GM21367 (cell line): ENCODE results near the gene RO60.

Experiments
- ATAC-seq: cut with Tn5 transposase; IDR thresholded peaks from one replicate; pipeline ENCODE4 v1.9.1; 2021; ENCODE audit not compliant: unreplicated experiment

Gene RO60

GRCh38 chr1:193060406-193060805 lies 994 bp downstream of the RO60 start:
- no peak for ATAC-seq

GRCh38 chr1:193060938-193061337 lies 1.5 kb downstream of the RO60 start:
- ATAC-seq: no peak

GRCh38 chr1:193062698-193063463 lies 3.5 kb downstream of the RO60 start:
- ATAC-seq: no peak

GRCh38 chr1:193065954-193066353 lies 6.5 kb downstream of the RO60 start:
- ATAC-seq: no peak

GRCh38 chr1:193066606-193067005 lies 7.2 kb downstream of the RO60 start:
- no peak for ATAC-seq

GRCh38 chr1:193068013-193068412 lies 8.6 kb downstream of the RO60 start:
- no peak for ATAC-seq

GRCh38 chr1:193069748-193070385 lies 10.5 kb downstream of the RO60 start:
- ATAC-seq: no peak

- peak; percentile 33 for ATAC-seq
Measured at GRCh38 chr1:193070386-193070753, 11.0 kb downstream of the RO60 start.

- peak; percentile 55 for ATAC-seq
Measured at GRCh38 chr1:193070942-193071341, 11.5 kb downstream of the RO60 start.

- no peak for ATAC-seq
Measured at GRCh38 chr1:193077991-193078390, 18.6 kb downstream of the RO60 start.

GRCh38 chr1:193079187-193079586 lies 19.8 kb downstream of the RO60 start:
- ATAC-seq: no peak

GRCh38 chr1:193083365-193084088 lies 24.1 kb downstream of the RO60 start:
- ATAC-seq: peak; percentile 97

GRCh38 chr1:193085263-193085662 lies 25.9 kb downstream of the RO60 start:
- no peak for ATAC-seq

- no peak for ATAC-seq
Measured at GRCh38 chr1:193086342-193086741, 26.9 kb downstream of the RO60 start.

GRCh38 chr1:193087893-193088292 lies 28.5 kb downstream of the RO60 start:
- no peak for ATAC-seq

GRCh38 chr1:193090865-193091264 lies 31.5 kb downstream of the RO60 start:
- ATAC-seq: no peak

- ATAC-seq: no peak
Measured at GRCh38 chr1:193094112-193094511, 34.7 kb downstream of the RO60 start.

- no peak for ATAC-seq
Measured at GRCh38 chr1:193102662-193103061, 43.2 kb downstream of the RO60 start.

GRCh38 chr1:193103759-193104501 lies 44.5 kb downstream of the RO60 start:
- ATAC-seq: no peak

- peak; percentile 36 for ATAC-seq
Measured at GRCh38 chr1:193104502-193104906, 45.1 kb downstream of the RO60 start.
